OCI-LY1 (cell line): ENCODE data around the gene BICDL2.

Experiments
- H2AFZ ChIP-seq: fragments of 200-600 bp; sonication (generic), shearing (Covaris generic); 2 replicates; pipeline ENCODE4 v1.6.0; 2014; ENCODE audit warnings: antibody characterized with exemption, mild to moderate bottlenecking, low read length
- H3F3A ChIP-seq: fragments of 200-600 bp; sonication (generic), shearing (Covaris generic); 2 replicates; pipeline ENCODE4 v1.6.0; 2014; ENCODE audit warnings: mild to moderate bottlenecking, antibody characterized with exemption, low read length, moderate library complexity; ENCODE audit not compliant: insufficient read depth
- H3K27ac ChIP-seq: fragments of 200-600 bp; sonication (generic); 2 replicates; pipeline ENCODE4 v1.5.1; 2014; ENCODE audit warnings: low read length, mixed run types, mild to moderate bottlenecking, low read depth; ENCODE audit not compliant: poor library complexity, severe bottlenecking
- H3K27me3 ChIP-seq: fragments of 200-600 bp; sonication (generic); 2 replicates; pipeline ENCODE4 v1.6.0; 2014; ENCODE audit warnings: antibody characterized with exemption, mild to moderate bottlenecking, low read length, moderate library complexity; ENCODE audit not compliant: insufficient read depth
- H3K36me3 ChIP-seq: fragments of 200-600 bp; sonication (generic); 2 replicates; pipeline ENCODE4 v1.6.1; 2014; ENCODE audit warnings: mild to moderate bottlenecking, antibody characterized with exemption, low read length, moderate library complexity, mixed read lengths; ENCODE audit not compliant: insufficient read depth
- H3K4me1 ChIP-seq: fragments of 200-600 bp; sonication (generic); 2 replicates; pipeline ENCODE4 v1.5.1; 2014; ENCODE audit warnings: mild to moderate bottlenecking, low read length, moderate library complexity; ENCODE audit not compliant: insufficient read depth, severe bottlenecking
- H3K4me2 ChIP-seq: fragments of 200-600 bp; sonication (generic), shearing (Covaris generic); 2 replicates; pipeline ENCODE4 v1.6.1; 2014; ENCODE audit warnings: low read length
- H3K4me3 ChIP-seq: fragments of 200-600 bp; sonication (generic); 2 replicates; pipeline ENCODE4 v1.5.1; 2014; ENCODE audit warnings: low read length, low read depth, mild to moderate bottlenecking, mixed read lengths; ENCODE audit not compliant: poor library complexity, severe bottlenecking
- H3K79me2 ChIP-seq: fragments of 200-600 bp; shearing (Covaris generic); 2 replicates; pipeline ENCODE4 v1.6.1; 2016; ENCODE audit warnings: mixed run types, low read length, mixed read lengths; ENCODE audit not compliant: insufficient read depth
- H3K9ac ChIP-seq: fragments of 200-600 bp; sonication (generic), shearing (Covaris generic); 2 replicates; pipeline ENCODE4 v1.6.1; 2014; ENCODE audit warnings: mild to moderate bottlenecking, low read length, mixed read lengths
- H3K9me2 ChIP-seq: fragments of 200-600 bp; sonication (generic), shearing (Covaris generic); 2 replicates; pipeline ENCODE4 v1.6.1; 2014; ENCODE audit warnings: low read depth, mild to moderate bottlenecking, low read length, mixed read lengths
- H3K9me3 ChIP-seq: fragments of 200-600 bp; shearing (Covaris generic); 2 replicates; pipeline ENCODE4 v1.6.1; 2014; ENCODE audit warnings: low read length, mixed read lengths
- H4K20me1 ChIP-seq: fragments of 200-600 bp; sonication (generic), shearing (Covaris generic); 2 replicates; pipeline ENCODE4 v1.6.0; 2016; ENCODE audit warnings: mild to moderate bottlenecking, low read length; ENCODE audit not compliant: insufficient read depth
- EZH2 ChIP-seq: fragments of 200-600 bp; sonication (generic), shearing (Covaris generic); IDR thresholded peaks from 2 replicates; pipeline ENCODE4 v1.8.0; 2017; ENCODE audit warnings: borderline replicate concordance, mixed run types, mild to moderate bottlenecking, antibody characterized with exemption, low read length, moderate library complexity, mixed read lengths
- TF ChIP-seq, protein P1 (sequence below): fragments of 200-600 bp; sonication (generic), shearing (Covaris generic); IDR thresholded peaks from 2 replicates; pipeline ENCODE4 v1.5.1; 2017; ENCODE audit warnings: mild to moderate bottlenecking, antibody characterized with exemption, low read length, moderate library complexity, mixed read lengths

BICDL2 gene

DNA sequence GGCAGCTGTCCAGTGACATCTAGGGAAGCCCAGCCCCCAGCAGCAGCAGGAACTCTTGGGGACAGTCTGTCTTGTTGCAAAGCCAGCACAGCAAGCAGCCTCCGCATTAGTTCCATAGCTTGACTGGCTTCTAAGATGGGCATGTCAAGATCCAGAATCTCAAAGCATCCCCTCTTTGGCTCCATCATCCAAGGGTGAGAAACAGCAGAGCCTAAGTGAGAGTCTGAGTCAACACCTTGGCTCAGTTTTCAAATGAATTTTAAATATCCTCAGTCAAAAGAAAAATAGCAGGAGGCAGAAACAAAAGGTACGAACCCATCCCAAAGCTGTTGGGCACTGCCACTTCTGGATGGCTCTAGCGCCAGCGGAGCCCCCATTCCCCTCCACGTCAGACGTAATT, 21.8 kb downstream of the BICDL2 start:
- Histone ChIP-seq H4K20me1 (no peaks in the 10 kb centered on the region), H3K9me2 (no peaks in the 10 kb centered on the region), H3K36me3 (no peaks in the 10 kb centered on the region), H3K9ac (no peak overlapping the region), H3K27me3 (peaks cover 19% of the 10 kb centered on the region), H3K4me3 (no peak overlapping the region), H2AFZ (no peak overlapping the region), H3K4me1 (peaks cover 10% of the 10 kb centered on the region), H3K79me2 (no peaks in the 10 kb centered on the region), H3K4me2 (no peak overlapping the region), H3K9me3 (no peaks in the 10 kb centered on the region), H3K27ac (no peak overlapping the region), H3F3A (no peaks in the 10 kb centered on the region)
- TF ChIP-seq, protein P1, sequence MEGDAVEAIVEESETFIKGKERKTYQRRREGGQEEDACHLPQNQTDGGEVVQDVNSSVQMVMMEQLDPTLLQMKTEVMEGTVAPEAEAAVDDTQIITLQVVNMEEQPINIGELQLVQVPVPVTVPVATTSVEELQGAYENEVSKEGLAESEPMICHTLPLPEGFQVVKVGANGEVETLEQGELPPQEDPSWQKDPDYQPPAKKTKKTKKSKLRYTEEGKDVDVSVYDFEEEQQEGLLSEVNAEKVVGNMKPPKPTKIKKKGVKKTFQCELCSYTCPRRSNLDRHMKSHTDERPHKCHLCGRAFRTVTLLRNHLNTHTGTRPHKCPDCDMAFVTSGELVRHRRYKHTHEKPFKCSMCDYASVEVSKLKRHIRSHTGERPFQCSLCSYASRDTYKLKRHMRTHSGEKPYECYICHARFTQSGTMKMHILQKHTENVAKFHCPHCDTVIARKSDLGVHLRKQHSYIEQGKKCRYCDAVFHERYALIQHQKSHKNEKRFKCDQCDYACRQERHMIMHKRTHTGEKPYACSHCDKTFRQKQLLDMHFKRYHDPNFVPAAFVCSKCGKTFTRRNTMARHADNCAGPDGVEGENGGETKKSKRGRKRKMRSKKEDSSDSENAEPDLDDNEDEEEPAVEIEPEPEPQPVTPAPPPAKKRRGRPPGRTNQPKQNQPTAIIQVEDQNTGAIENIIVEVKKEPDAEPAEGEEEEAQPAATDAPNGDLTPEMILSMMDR: no peak
- TF ChIP-seq EZH2: no peak

- H3F3A ChIP-seq: no peaks in the 10 kb centered on the region
- no peaks in the 10 kb centered on the region for H4K20me1 ChIP-seq
- H3K9ac ChIP-seq: no peak overlapping the region
- H3K36me3 ChIP-seq: no peaks in the 10 kb centered on the region
- peaks cover 10% of the 10 kb centered on the region for H3K4me1 ChIP-seq
- TF ChIP-seq, protein P1: no peak
- TF ChIP-seq EZH2: no peak
- no peak overlapping the region for H3K4me2 ChIP-seq
- H3K27ac ChIP-seq: no peak overlapping the region
- no peaks in the 10 kb centered on the region for H3K9me3 ChIP-seq
- H3K79me2 ChIP-seq: no peaks in the 10 kb centered on the region
- no peak overlapping the region for H2AFZ ChIP-seq
- H3K4me3 ChIP-seq: no peak overlapping the region
- H3K27me3 ChIP-seq: peaks cover 19% of the 10 kb centered on the region
- H3K9me2 ChIP-seq: no peaks in the 10 kb centered on the region
Observed at GRCh38 chr16:3013998-3014690, 22.6 kb downstream of the BICDL2 start.

- no peaks in the 10 kb centered on the region for H3K79me2 ChIP-seq
- no peak overlapping the region for H3K4me2 ChIP-seq
- no peak overlapping the region for H3K4me3 ChIP-seq
- no peak overlapping the region for H3K9ac ChIP-seq
- no peak for TF ChIP-seq EZH2
- TF ChIP-seq, protein P1: no peak
- H3K9me2 ChIP-seq: no peaks in the 10 kb centered on the region
- H3K27me3 ChIP-seq: peaks cover 22% of the 10 kb centered on the region
- no peaks in the 10 kb centered on the region for H3F3A ChIP-seq
- H4K20me1 ChIP-seq: no peaks in the 10 kb centered on the region
- no peaks in the 10 kb centered on the region for H3K9me3 ChIP-seq
- H2AFZ ChIP-seq: no peak overlapping the region
- no peak overlapping the region for H3K27ac ChIP-seq
- H3K4me1 ChIP-seq: peaks cover 8% of the 10 kb centered on the region
- no peaks in the 10 kb centered on the region for H3K36me3 ChIP-seq
Observed at GRCh38 chr16:3013491-3013951, 23.2 kb downstream of the BICDL2 start.
